Endothelial cell of umbilical vein (primary cell): Measurements from ENCODE around the gene SCYGR4.

Experiments used
- EZH2 ChIP-seq: IDR thresholded peaks from 2 replicates; pipeline ENCODE4 v1.6.1; 2012; ENCODE audit warnings: borderline replicate concordance, low read depth, mild to moderate bottlenecking, moderate library complexity, low read length, inconsistent platforms; ENCODE audit not compliant: severe bottlenecking
- JUN ChIP-seq: IDR thresholded peaks from 2 replicates; pipeline ENCODE4 v1.6.1; 2011; ENCODE audit warnings: borderline replicate concordance, low read depth; ENCODE audit not compliant: insufficient read length, insufficient read depth
- MAX ChIP-seq: IDR thresholded peaks from 2 replicates; pipeline ENCODE4 v1.6.1; 2011; ENCODE audit not compliant: insufficient read depth, insufficient read length
- POLR2A ChIP-seq: IDR thresholded peaks from 2 replicates; pipeline ENCODE4 v1.6.1; 2012; ENCODE audit warnings: low read depth, mild to moderate bottlenecking, control low read depth, low read length
- POLR2AphosphoS5 ChIP-seq: IDR thresholded peaks from 2 replicates; pipeline ENCODE4 v1.6.1; 2012; ENCODE audit warnings: low read depth, mild to moderate bottlenecking, control low read depth, low read length, moderate library complexity; ENCODE audit not compliant: insufficient read depth
- TF ChIP-seq, protein P1 (sequence below), 2 donors: IDR thresholded peaks; 1 replicate in 1 of 2; 2 replicates in 1 of 2; pipeline ENCODE4 v1.5.1; 2011; ENCODE audit warnings: low read length in 2 of 2, mild to moderate bottlenecking in 2 of 2, moderate library complexity in 2 of 2, control low read depth in 1 of 2, inconsistent platforms in 1 of 2, low read depth in 1 of 2; ENCODE audit not compliant: insufficient read depth in 1 of 2; ENCODE audit errors: extremely low read depth in 1 of 2

- TF ChIP-seq, protein P1, sequence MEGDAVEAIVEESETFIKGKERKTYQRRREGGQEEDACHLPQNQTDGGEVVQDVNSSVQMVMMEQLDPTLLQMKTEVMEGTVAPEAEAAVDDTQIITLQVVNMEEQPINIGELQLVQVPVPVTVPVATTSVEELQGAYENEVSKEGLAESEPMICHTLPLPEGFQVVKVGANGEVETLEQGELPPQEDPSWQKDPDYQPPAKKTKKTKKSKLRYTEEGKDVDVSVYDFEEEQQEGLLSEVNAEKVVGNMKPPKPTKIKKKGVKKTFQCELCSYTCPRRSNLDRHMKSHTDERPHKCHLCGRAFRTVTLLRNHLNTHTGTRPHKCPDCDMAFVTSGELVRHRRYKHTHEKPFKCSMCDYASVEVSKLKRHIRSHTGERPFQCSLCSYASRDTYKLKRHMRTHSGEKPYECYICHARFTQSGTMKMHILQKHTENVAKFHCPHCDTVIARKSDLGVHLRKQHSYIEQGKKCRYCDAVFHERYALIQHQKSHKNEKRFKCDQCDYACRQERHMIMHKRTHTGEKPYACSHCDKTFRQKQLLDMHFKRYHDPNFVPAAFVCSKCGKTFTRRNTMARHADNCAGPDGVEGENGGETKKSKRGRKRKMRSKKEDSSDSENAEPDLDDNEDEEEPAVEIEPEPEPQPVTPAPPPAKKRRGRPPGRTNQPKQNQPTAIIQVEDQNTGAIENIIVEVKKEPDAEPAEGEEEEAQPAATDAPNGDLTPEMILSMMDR (IDR thresholded peaks at IDR 0.05; ENCODE audit: extremely low read depth in 1 of 2, insufficient read depth in 1 of 2, low read depth in 1 of 2, low read length in 2 of 2) = no peak
- TF ChIP-seq JUN (no peak), MAX (no peak), EZH2 (no peak), POLR2A (no peak), POLR2AphosphoS5 (no peak)
Measured at GRCh38 chr2:227654426-227654825, 37.1 kb downstream of the SCYGR4 start.
